Ramos (cell line): ENCODE results near the gene MUSTN1.

Experiments
- in situ Hi-C: fragments of 300-500 bp; cut with MboI; formaldehyde crosslinking; loops from one replicate; pipeline ENCODE4 v1.14.3; 2022; ENCODE audit warnings: low sequenced_read_pairs; ENCODE audit not compliant: unreplicated experiment

MUSTN1 gene

GRCh38 chr3:52788890-52789745, 45.7 kb downstream of the MUSTN1 start:
- in situ Hi-C loops, result no loop called here

- in situ Hi-C loops, result no loop called here
Observed at GRCh38 chr3:52787672-52788625, 46.9 kb downstream of the MUSTN1 start.

GRCh38 chr3:52787246-52787645, 47.6 kb downstream of the MUSTN1 start:
- in situ Hi-C loops, result no loop called here

- in situ Hi-C loops, result no loop called here
Observed at GRCh38 chr3:52786330-52787215, 48.2 kb downstream of the MUSTN1 start.

GRCh38 chr3:52784931-52785590, 49.8 kb downstream of the MUSTN1 start:
- in situ Hi-C loops, result no loop called here

- in situ Hi-C loops, result no loop called here
Observed at GRCh38 chr3:52784021-52784621, 50.7 kb downstream of the MUSTN1 start.

- in situ Hi-C loops, result no loop called here
Observed at GRCh38 chr3:52783211-52783555, 51.6 kb downstream of the MUSTN1 start.
